ENCODE results near the gene DNAH5.
"Not testable (repeated sequence)": the region's sequence is repeated elsewhere in the genome, so short reads cannot be mapped to it uniquely, and the experiment has no call there.

The DNAH5 gene

DNA sequence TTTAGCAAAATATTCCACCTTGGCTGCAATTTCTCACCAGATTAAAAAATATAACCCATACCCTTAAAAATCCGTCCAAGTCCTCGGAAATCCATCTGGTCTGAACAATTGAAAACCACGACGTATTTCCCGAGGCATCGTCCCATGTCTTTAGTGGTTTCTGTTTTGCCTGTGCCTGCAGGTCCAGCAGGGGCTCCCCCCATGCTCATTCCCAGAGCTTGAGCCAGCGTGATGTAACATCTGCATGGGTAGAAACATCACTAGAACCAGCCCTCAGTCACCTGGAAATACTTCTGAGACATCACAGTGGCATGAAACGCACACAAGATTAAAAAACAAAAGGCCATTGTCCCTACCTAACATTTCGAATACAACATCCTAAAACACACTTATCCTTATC, 114.0 kb downstream of the DNAH5 start:
- no peak for DNase-seq (ENCODE audit: low read depth)

- no peak for DNase-seq (ENCODE audit: low read depth)
Measured at GRCh38 chr5:13821366-13821765, 123.1 kb downstream of the DNAH5 start.

DNA sequence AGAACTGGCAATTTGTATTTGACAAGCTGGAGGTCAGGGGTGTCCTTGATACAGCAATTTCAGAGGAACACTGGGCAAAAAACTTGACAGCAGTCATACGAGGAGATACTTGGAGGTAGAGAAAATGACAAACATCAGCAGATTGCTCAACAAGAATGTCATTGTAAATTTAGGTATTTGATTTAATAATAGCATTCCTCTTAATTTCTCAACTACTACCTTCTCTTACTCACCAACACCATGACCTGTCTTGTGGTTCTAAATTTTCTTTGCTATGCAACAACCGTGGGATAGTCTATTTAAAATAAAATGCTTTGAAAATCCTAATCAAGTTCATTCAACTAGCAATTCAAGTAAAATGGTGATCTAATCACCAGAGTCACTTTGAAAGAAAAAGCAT, 128.4 kb downstream of the DNAH5 start:
- no peak for DNase-seq (ENCODE audit: low read depth)

DNA sequence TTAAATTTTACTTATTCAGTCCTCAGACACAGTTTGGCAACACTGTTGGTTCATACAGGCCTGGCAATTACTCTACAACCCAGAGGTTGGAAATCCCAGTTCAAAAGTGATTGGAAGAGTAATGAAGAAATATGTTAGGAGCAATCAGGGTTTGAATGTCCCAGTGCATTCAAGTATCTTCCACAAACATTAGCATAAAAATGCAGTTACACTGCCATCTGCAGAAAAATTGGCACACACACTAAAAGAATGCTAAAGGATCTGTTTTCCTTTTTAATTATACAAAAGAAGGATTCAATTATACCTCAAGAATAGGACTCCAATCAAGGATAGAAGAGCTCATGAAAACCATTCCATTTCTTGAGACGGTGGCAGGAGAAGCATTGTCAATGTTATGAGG, 130.2 kb downstream of the DNAH5 start:
- DNase-seq (ENCODE audit: low read depth) = no peak

DNA sequence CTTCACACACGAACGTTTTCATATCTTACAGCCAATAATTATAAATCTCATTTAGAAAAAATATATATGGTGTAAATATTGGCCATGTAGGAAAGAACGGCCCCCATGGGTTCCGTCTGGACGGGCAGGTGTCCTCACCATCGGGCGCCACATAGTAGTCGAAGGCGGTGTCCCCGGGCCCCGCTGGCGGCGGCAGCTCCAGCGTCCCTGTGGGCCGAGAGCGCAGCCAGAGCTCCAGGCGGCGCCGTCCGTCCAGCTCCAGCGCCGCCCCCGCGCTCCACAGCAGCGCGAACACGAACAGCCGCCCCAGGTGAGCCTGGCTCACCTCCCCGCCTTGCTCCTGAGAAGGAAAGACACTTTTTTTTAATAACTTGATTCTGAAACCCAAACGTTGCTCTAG, 134.6 kb downstream of the DNAH5 start:
- DNase-seq (ENCODE audit: low read depth) = no peak

DNA sequence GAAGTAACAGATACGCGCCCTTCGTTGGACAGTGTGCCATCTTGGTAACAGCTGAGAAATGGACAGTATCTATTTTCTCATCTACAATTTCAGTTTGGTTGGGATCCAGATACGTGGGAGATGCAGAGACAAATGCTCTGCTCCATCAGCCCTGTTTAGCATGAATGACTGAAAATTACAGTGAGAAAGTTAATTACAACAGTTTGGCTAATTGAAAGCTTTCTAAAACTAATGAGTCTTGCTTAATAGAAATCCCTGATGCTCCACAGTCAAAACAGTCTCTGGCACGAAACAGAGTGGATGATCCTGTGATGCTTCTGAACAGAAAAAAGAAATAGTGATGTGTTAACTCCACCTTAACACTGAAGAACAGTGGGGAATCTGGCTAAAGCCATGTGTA, 140.2 kb downstream of the DNAH5 start:
- DNase-seq (ENCODE audit: low read depth) = no peak

GRCh38 chr5:13798569-13798968, 145.9 kb downstream of the DNAH5 start:
- DNase-seq (ENCODE audit: low read depth) = not testable (repeated sequence)

DNA sequence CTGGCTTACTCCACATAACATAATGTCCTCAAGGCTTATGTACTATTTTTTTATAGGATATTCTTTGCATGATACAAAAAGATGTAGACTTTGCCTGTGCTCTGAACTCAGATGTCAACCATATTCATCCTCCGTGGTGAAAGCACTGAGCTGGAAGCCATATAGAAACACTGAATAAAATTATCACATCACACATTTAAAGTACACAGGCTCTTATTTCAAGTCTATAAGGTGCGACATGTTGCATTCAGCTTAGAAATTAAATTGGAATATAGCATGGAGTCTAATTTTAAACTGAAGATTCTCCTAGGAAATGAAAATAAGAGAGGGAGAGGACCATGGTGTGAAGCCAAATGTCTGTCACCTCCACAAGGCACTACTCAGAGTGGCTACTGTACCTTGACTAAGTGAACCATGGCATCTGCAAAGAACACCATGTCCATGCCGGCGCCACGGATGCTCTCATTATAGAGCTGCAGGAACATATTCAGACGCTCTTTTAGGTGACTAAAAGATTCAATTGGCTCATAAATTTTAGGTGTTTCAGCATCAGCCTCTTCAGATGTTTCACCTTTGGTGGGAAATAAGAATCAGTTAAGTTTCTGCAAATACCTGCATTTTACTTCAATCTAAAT, 158.6 kb downstream of the DNAH5 start:
- no peak for DNase-seq (ENCODE audit: low read depth)

- DNase-seq (ENCODE audit: low read depth) = no peak
Measured at GRCh38 chr5:13783726-13784125, 160.8 kb downstream of the DNAH5 start.

- no peak for DNase-seq (ENCODE audit: low read depth)
Measured at GRCh38 chr5:13780081-13780480, 164.4 kb downstream of the DNAH5 start.

GRCh38 chr5:13773649-13774048, 170.8 kb downstream of the DNAH5 start:
- no peak for DNase-seq (ENCODE audit: low read depth)

DNA sequence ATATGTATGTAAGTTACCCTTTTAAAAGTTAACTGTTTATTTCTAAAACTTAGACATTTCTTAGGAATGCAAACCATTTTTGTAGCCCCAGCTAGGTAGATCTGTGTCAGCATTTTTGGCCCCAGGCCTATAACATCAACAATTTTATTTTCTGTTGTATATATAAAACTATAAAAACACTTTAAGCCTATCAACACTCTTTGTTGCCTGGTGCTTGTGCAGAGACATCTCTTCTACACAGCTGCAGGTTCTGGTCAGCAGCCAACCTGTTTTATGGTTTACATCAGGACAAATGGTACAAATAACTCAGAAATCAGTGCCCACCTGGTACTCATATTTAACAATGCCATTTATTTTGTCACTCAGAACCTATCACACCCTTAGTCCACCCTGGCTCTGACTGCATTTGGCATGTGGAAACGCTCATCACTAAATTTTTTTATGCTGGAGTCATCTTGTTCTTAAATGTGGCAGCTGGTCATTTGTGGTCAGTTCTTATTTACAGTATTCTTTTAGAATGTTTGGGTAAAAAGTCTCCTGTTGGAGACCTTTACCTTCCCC, 173.4 kb downstream of the DNAH5 start:
- no peak for DNase-seq (ENCODE audit: low read depth)

- DNase-seq (ENCODE audit: low read depth) = no peak
Measured at GRCh38 chr5:13766236-13766635, 178.3 kb downstream of the DNAH5 start.

DNA sequence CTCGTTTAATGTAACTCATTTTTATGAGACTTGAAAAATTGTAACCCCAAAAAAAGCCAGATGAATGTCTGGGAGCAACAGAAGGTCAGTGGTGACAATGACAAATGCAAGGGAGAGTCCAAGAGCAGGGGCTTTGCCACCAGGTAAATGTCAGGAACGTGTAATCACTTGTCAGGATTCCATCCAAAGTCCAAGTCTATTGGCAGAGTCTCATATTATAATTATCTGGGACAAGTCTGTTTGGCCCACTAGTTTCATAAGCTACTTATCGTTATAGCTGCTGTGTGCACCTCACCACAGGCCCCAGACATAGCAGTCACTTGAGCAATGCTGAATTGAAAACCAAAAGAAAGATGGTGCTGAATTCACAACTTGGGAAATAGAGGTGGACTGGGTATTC, 180.8 kb downstream of the DNAH5 start:
- DNase-seq (ENCODE audit: low read depth) = no peak

- no peak for DNase-seq (ENCODE audit: low read depth)
Measured at GRCh38 chr5:13749766-13750165, 194.7 kb downstream of the DNAH5 start.

DNA sequence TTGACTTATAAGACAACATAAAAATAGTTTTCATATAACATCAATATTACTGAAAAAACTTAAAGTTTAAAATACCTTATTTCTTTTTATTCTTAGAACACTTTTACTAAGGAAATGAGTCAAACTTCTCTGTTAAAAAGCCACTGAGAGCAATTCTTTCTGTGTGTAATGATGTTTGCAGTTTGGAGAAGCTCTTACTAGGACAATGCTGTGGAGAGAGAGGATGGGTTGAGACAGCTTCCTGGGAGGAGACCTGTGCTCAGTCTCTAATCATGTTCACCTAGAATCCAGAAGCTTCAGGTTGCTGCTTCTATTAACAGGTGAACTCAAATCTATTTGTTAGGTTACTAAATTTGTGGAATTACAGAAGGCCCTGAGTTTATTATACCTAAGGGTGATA, 198.5 kb downstream of the DNAH5 start:
- DNase-seq (ENCODE audit: low read depth) = no peak

DNA sequence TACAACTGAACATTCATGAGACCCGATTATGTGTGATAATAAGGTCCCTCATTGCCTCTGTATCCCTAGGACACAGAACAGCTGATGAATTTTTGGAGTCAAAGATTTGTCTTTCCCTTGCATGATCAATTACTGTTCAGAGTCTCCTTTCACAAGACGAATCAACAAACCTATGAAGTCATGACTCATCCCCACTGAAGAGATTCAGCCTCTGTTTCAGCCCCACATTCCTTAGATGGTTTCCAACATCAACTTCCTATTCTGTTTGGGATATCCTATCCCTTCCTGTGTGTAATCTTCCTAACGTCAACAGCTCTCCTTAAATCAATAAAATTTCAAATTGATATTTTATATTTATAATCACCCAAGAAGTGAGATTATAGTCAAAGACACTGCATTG, 199.0 kb downstream of the DNAH5 start:
- DNase-seq (ENCODE audit: low read depth) = no peak

DNA sequence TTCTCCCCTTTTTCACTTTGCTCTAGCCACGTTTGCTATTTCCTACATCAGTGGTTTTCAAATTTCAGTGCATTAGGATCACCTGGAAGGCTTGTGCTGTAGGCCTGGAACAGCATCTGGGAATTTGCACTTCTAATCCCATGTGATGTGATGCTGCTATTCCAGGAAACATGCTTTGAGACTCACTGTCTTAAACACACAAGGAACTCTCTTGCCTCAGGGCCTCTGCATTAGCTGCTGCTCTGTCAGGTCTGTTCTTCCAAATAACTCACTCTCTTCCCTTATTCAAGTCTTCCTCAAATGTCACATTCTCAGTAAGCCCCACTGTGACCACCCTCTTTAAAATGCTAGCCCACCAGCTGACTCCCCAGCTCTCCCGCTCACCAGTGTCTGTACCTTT, 204.0 kb downstream of the DNAH5 start:
- DNase-seq (ENCODE audit: low read depth) = no peak

GRCh38 chr5:13739479-13739878, 205.0 kb downstream of the DNAH5 start:
- DNase-seq (ENCODE audit: low read depth) = no peak

- DNase-seq (ENCODE audit: low read depth) = no peak
Measured at GRCh38 chr5:13735691-13736090, 208.8 kb downstream of the DNAH5 start.

- no peak for DNase-seq (ENCODE audit: low read depth)
Measured at GRCh38 chr5:13731121-13731628, 213.3 kb downstream of the DNAH5 start.

- DNase-seq (ENCODE audit: low read depth) = no peak
Measured at GRCh38 chr5:13708906-13709305, 235.6 kb downstream of the DNAH5 start.

DNA sequence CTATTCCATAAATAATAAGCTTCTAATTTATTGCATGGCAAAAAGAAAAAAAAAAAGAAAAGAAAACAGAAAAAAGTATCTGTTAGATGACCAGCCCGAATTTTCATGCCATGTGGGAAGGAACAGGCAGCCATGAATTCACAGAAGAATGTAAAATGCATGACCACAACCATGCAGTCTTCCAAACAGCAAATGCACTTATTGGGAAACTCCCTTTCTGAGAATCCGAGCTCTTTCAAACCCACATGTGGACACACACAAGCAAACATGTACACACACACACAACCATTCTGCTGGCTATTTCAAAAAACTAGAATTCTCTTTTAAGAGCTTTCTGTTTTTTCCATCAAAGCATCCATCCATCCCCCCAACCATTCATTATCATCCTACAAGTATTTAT, 236.1 kb downstream of the DNAH5 start:
- DNase-seq (ENCODE audit: low read depth) = no peak

DNA sequence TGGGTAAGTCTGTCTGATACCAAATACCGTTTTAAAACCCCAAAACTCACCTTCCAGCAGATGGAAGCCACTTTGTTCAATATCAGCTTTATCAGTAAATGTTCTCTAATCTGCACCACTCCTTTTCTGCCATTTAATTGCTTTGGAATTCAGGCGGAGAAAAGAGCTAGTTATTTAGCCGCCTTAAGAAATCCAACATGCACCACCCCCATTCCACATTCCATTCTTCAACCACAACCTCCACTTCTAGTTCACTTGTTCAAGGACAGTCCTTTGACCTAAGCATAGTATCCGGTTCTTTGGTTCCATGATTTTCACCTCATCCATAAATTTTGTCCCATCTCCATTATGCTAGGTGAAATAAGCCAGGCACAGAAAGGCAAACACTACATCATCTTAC, 240.1 kb downstream of the DNAH5 start:
- no peak for DNase-seq (ENCODE audit: low read depth)
